PFSK-1 (cell line): ENCODE measurements around the gene SLC1A7.

Experiments used
- FOXP2 ChIP-seq: optimal IDR thresholded peaks from 2 replicates; pipeline ENCODE3; 2011; ENCODE audit warnings: borderline replicate concordance, control low read depth, inconsistent platforms; ENCODE audit not compliant: insufficient read depth; ENCODE audit errors: extremely low read length, extremely low read depth
- POLR2AphosphoS5 ChIP-seq: IDR thresholded peaks from 2 replicates; pipeline ENCODE4 v1.6.1; 2012; ENCODE audit warnings: low read depth, mild to moderate bottlenecking, control low read depth, low read length, moderate library complexity
- SIN3A ChIP-seq: IDR thresholded peaks from 2 replicates; pipeline ENCODE4 v1.6.1; 2012; ENCODE audit warnings: mild to moderate bottlenecking, low read length, moderate library complexity, borderline replicate concordance; ENCODE audit not compliant: insufficient read depth
- TAF1 ChIP-seq: IDR thresholded peaks from 2 replicates; pipeline ENCODE4 v1.6.1; 2012; ENCODE audit warnings: low read length, control low read depth, borderline replicate concordance; ENCODE audit not compliant: insufficient read depth

- TF ChIP-seq SIN3A: no peak
- TF ChIP-seq FOXP2: no peak
- TF ChIP-seq POLR2AphosphoS5: no peak
- no peak for TF ChIP-seq TAF1
These were observed 29.6 kb downstream of the SLC1A7 start for GRCh38 chr1:53112861-53113260.
